GM12891 (cell line): ENCODE data around the gene ZNF584.
"Not testable (repeated sequence)": the region's sequence is repeated elsewhere in the genome, so short reads cannot be mapped to it uniquely, and the experiment has no call there.

Experiments
- DNase-seq: peaks from one replicate; pipeline ENCODE4 v3.0.0; 2011; ENCODE audit warnings: low spot score; ENCODE audit not compliant: insufficient read length
- FAIRE-seq: peaks from 2 replicates; lab custom pipeline; 2011; peaks lifted over from hg19 to GRCh38; lab: Jason Lieb, UNC
- PAX5 ChIP-seq: IDR thresholded peaks from 2 replicates; pipeline ENCODE4 v1.6.1; 2011; ENCODE audit warnings: low read length, moderate library complexity, mild to moderate bottlenecking; ENCODE audit not compliant: insufficient read depth, severe bottlenecking
- POLR2A ChIP-seq: IDR thresholded peaks from 2 replicates; pipeline ENCODE4 v1.6.1; 2011; ENCODE audit warnings: low read depth, low read length, control low read depth
- POLR2AphosphoS5 ChIP-seq: IDR thresholded peaks from 2 replicates; pipeline ENCODE4 v1.6.1; 2011; ENCODE audit warnings: low read depth, low read length, control low read depth
- POU2F2 ChIP-seq: IDR thresholded peaks from 2 replicates; pipeline ENCODE4 v1.6.1; 2011; ENCODE audit warnings: low read depth, mild to moderate bottlenecking, control low read depth, low read length, moderate library complexity
- SPI1 ChIP-seq: IDR thresholded peaks from 2 replicates; pipeline ENCODE4 v1.6.1; 2011; ENCODE audit warnings: low read depth, low read length, control low read depth
- TAF1 ChIP-seq: IDR thresholded peaks from 2 replicates; pipeline ENCODE4 v1.6.1; 2011; ENCODE audit warnings: low read depth, low read length, control low read depth

Gene ZNF584

DNA sequence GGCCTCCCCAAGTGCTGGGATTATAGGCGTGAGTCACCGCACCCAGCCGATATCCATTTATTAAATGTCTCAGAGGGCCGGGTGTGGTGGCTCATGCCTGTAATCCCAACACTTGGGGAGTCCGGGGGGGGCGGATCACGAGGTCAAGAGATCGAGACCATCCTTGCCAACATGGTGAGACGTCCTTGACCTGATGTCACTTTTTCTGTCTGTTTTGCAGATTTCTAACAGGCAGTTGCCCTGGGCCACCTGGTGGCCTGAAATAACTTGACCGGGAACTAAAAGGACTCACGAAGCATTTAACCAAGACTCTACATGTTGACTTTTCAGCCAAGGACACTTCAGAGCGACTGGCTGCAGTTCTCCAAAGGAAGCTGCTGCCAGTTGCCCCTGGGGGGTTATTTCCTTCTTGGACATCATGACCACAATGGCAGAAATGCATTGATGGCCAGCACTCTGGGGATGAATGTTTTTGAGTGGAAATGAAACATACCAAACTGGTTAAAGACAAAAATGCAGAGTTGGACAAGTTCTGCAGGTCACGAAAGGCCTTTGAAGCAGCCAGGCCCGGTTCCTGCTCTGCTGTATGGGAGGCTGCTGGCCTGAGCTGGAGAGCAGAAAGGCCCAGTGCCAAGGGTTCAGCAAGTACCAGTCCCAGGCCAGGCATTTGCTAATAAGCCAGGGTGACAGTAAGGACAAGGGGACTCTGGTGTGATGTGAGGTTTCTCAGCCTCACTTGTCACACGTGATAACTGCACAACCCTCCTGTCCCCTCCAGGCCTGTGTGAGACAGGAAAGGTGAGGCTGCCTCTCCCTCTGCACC lies 35.9 kb upstream of the ZNF584 start:
- no peak for FAIRE-seq
- DNase-seq: no peak
- TF ChIP-seq POLR2A (no peak), POLR2AphosphoS5 (no peak), TAF1 (no peak), PAX5 (no peak), POU2F2 (no peak)

DNA sequence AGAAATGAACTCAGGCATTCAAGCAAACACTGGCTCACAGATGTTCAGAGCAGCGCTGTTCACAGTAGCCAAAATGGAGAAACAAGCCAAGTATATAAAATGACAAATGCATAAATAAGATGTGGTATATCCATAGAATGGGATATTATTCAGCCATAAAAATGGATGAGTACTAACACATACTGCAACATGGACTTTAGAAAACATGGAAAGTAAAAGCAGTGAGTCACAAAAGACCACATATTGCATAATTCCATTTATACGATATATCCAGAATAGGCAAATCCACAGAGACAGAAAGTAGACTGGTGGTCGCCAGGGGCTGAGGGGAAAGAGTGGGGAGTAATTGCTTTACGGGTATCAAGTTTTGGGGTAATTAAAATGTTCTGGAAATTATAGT lies 34.2 kb upstream of the ZNF584 start:
- FAIRE-seq: no peak

DNA sequence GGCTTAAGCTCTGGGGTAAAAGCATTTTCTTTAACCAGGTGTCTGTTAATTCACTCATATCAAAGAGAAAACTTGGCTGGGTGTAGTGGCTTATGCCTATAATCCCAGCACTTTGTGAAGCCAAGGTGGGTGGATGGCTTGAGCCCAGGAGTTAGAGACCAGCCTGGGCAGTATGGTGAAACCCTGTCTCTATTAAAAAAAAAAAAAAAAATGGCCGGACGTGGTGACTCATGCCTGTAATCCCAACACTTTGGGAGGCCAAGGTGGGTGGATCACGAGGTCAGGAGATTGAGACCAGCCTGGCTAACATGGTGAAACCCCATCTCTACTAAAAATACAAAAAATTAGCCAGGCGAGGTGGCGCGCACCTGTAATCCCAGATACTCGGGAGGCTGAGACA lies 31.7 kb upstream of the ZNF584 start:
- not testable (repeated sequence) for DNase-seq, FAIRE-seq

More for the DNA sequence above, 34.2 kb upstream of the ZNF584 start:
- no peak for TF ChIP-seq POLR2A
- no peak for TF ChIP-seq TAF1
- TF ChIP-seq SPI1: no peak
- TF ChIP-seq POLR2AphosphoS5: no peak
- TF ChIP-seq PAX5: no peak
- TF ChIP-seq POU2F2: no peak
- no peak for DNase-seq

DNA sequence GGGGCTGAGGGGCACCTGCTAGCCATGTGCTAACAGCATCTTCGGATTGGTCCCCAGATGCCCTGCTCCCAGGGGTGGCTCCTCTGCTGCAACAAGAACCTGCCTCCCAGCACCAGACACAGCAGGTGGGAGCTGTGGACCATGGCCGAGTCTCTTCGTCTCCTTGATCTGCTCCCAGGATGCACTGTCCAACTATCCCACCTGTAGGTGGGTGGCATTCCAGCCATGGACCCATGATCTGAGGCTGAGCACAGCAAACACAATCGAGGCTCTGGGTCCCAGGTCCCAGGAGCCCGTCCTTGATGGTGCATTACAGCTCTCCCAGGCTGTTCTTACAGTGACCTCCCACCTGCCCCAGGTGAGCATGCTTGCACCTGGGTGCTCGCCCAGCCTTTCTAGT lies 29.2 kb upstream of the ZNF584 start:
- FAIRE-seq: no peak
- TF ChIP-seq POLR2AphosphoS5 (no peak), POLR2A (no peak), SPI1 (no peak)

DNA sequence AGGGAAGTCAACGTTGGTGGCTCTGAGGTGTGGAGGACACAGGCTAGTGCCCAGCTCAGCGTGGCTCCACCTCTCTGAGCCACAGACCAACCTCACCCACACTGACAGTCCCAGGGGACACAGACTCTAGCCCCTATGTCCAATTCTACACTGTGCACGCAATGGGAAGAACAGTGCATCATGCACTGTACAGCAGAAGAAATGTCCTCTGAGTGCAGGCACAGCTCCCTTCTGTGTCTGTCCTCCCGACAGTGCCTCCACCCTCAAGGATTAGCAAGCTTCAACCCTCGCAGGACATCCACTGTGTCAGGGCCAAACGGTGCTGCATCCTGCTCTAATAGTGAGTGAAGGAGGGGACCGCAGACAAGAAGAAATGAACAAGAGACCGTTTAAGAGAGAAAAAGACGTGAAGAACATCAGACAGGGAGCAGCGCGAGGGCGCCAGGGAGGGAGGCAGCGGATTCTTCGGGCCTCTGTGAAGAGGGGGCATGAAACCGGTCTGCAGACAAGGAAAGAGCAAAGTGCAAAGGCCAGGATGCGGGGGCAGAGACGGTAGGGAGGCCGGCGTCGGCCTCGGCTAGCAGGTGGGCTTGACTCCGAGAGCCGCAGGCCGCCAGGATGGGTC lies 28.3 kb upstream of the ZNF584 start:
- peak; percentile 68 for FAIRE-seq
- no peak for DNase-seq

More for the DNA sequence above, 29.2 kb upstream of the ZNF584 start:
- DNase-seq: no peak

DNA sequence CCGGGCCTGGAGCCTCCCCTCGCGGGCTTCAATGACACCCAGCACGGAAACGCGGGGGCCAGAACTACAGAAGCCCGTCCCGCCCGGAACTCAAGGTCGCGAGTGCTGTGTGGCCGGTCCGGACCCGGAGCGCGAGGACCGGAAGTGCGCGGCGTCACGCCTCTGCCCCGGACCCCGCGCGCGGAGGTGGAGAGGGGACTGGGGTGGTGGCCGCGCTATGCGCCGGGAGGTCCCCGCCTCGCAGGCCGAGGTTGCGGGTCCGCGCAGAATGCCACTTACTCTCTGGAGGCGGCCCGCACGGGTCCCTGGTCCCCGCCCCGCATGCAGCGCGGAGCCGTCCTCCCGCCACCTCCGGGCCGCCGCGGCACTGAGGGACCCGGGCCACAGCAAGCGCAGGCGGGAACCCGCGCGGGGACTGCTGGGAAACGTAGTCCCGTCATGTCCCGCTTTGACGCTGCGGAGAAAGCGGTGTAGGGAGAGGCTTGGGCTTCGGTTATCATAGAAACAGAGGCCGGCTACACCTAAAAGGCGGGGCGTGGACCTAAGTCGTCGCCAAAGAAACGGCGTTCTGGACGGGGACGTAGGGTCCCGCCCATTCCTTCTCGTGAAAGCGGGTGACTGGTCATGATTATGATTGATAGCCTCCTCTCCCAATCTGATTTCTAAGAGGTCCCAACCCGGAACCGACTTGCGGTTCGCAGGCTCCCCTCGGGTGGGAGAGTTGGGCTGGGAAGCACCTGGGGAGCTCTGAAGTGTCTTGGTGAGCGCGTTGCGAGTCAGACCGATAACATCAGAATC lies 27.6 kb upstream of the ZNF584 start, which contains the start of gene ZNF837:
Gene ZNF837, minus strand, starts transcription at position 369 of the 798 bp plus-strand sequence. CDS start 11,698 bp downstream, outside the sequence.
- FAIRE-seq: peak; percentile 99
- peak; percentile 94 for DNase-seq
- TF ChIP-seq POLR2AphosphoS5: peak; percentile 60; the same call in 1 of the 2 replicates
- TF ChIP-seq SPI1: no peak
- peak; percentile 100 for TF ChIP-seq PAX5
- peak; percentile 69 for TF ChIP-seq POLR2A
- TF ChIP-seq TAF1: peak; percentile 84
- 0 out of 2 replicates have a peak, but pooled peaks have one; percentile 41 for TF ChIP-seq POU2F2

More for the DNA sequence above, 28.3 kb upstream of the ZNF584 start:
- TF ChIP-seq PAX5 (no peak), POLR2A (no peak), POU2F2 (no peak), SPI1 (no peak), POLR2AphosphoS5 (no peak), TAF1 (no peak)

DNA sequence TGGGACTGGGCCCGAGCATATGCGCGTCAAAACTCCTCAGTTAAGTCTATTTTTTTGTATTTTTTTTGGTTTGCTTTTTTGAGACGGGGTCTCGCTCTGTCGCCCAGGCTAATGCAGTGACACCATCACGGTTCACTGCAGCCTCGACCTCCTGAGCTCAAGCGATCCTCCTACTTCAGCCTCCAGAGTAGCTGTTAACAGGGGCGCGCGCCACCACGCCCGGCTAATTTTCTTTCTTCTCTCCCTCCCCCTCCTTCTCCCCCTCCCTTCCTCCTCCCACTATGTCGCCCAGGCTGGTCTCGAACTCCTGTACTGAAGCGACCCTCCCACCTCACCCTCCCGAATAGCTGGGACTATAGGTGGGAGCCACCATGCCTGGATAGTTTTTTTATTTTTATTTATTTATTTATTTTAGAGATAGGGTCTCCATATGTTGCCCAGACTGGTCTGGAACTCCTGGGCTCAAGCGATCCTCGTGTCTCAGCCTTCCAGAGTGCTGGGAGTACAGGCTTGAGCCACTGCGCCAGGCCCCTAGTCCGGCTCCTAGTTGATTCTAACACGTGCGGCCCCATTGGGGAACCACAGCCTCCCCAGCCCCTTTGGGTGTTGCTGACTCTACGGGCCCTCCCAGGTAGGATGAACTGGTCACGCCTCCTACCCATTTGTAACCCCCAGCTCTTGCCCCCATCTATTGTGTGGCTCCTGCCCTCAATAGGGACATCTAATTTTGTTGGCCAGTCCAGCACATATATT lies 26.8 kb upstream of the ZNF584 start:
- TF ChIP-seq POLR2AphosphoS5 (no peak), TAF1 (0 out of 2 replicates have a peak, but pooled peaks have one; percentile 5)
- no peak for DNase-seq
- no peak for FAIRE-seq

DNA sequence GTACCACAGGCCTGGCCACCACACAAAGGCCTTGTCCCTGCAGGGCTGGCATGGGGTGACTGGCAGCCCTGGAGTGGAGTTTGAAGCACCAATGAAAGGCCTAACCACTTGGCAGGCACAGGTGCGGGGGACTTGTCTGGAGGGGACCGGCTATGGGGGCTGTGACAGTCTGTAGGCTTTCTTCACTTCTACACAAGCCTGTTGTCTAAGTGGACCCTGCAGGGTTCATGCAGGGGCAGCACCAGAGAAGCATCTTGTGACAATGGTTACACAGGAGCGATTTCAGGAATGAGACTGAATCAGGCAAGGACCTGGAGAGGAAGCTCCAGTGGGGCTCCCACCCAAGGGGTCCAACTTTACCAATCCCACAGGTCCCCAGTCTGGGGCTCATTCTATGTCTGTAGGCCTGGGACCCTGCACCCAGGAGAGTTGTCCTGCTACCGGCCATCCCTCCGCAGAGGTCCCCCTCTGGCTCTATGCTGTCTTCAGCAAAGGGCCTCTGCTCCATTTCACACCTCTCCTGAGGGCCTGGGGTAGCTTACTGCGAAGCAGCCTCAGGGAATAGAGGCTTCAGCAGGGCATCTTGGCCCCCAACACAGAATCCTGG lies 25.3 kb upstream of the ZNF584 start:
- TF ChIP-seq POU2F2: no peak
- TF ChIP-seq PAX5: no peak
- no peak for TF ChIP-seq POLR2AphosphoS5
- no peak for TF ChIP-seq SPI1
- TF ChIP-seq POLR2A: no peak
- no peak for TF ChIP-seq TAF1
- DNase-seq: no peak
- no peak for FAIRE-seq
